Fibroblast of lung (primary cell): ENCODE data around the gene ZNF638.

Source experiments
- EZH2 ChIP-seq: IDR thresholded peaks from 2 replicates; pipeline ENCODE4 v1.5.1; 2012; ENCODE audit warnings: low read length, control low read depth, mild to moderate bottlenecking; ENCODE audit errors: missing control alignments
- TF ChIP-seq, protein P1 (sequence below), 2 donors: IDR thresholded peaks in 1 of 2; conservative IDR thresholded peaks in 1 of 2; 1 replicate in 1 of 2; 2 replicates in 1 of 2; pipeline ENCODE4 v1.5.1; 2011 to 2012; ENCODE audit warnings: low read length in 2 of 2, control low read depth in 1 of 2, inconsistent platforms in 1 of 2, low read depth in 1 of 2, mild to moderate bottlenecking in 1 of 2

DNA sequence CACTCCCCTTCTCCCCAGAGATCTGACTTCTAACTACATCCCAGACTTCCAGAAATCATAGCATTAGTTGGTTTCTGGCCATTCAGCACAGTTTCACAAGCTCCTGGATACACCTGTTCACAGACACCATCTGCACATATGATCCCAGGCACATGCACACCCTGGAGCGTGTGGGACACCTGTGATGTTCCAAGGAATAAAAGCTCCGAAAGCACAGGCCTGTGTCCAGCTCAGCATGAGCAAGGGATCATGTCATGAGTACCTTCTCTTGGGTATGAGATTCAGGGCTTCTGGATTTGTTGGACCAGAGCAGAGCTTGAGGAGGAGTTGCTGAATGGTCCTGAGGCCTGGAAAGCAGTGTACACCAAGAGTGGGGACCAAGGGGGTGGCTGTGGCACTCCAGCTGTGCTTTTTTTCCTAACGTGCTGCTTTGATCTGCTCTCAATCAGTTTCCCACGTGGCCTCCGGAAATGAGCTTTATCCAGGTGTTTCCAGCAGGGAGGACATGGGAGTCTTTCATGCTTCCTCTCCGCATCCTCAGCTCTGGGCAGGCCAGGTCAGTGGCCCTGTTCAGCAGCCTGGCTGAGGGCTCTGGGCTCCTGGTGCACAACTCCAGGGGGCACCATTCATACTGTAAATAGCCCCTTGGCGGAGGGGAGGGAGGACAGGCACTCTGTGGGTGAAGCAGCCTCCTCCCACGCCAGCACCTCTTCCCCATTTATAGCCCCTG is 123.6 kb downstream of the ZNF638 start:
- TF ChIP-seq, protein P1, sequence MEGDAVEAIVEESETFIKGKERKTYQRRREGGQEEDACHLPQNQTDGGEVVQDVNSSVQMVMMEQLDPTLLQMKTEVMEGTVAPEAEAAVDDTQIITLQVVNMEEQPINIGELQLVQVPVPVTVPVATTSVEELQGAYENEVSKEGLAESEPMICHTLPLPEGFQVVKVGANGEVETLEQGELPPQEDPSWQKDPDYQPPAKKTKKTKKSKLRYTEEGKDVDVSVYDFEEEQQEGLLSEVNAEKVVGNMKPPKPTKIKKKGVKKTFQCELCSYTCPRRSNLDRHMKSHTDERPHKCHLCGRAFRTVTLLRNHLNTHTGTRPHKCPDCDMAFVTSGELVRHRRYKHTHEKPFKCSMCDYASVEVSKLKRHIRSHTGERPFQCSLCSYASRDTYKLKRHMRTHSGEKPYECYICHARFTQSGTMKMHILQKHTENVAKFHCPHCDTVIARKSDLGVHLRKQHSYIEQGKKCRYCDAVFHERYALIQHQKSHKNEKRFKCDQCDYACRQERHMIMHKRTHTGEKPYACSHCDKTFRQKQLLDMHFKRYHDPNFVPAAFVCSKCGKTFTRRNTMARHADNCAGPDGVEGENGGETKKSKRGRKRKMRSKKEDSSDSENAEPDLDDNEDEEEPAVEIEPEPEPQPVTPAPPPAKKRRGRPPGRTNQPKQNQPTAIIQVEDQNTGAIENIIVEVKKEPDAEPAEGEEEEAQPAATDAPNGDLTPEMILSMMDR (conservative IDR thresholded peaks at IDR 0.05 in 1 of 2, IDR thresholded peaks at IDR 0.05 in 1 of 2; ENCODE audit: low read depth in 1 of 2, low read length in 2 of 2), result no peak
- TF ChIP-seq EZH2, result no peak
